K562 (cell line): ENCODE data around the gene RHBDF2. TPM values are rescaled to one million over a fixed set of nuclear protein-coding genes. Genes with fewer than 3 reads are reported as not detected.

Source experiments
- DPF2 ChIP-seq: fragments of 450-650 bp; IDR thresholded peaks from 2 replicates; pipeline ENCODE4 v1.6.1; 2016
- E2F8 ChIP-seq: fragments of 450-650 bp; IDR thresholded peaks from 2 replicates; pipeline ENCODE4 v1.7.1; 2018; ENCODE audit warnings: mild to moderate bottlenecking, low read depth; ENCODE audit not compliant: partially characterized antibody
- FOXJ2 ChIP-seq: fragments of 200-800 bp; sonication (Bioruptor generic); IDR thresholded peaks from 2 replicates; pipeline ENCODE4 v1.6.1; 2016; ENCODE audit warnings: missing genetic modification characterization, missing compliant biosample characterization
- GABPB1 ChIP-seq: sonication (generic); formaldehyde crosslinking; IDR thresholded peaks from 2 replicates; pipeline ENCODE4 v1.8.0; 2022; ENCODE audit warnings: mild to moderate bottlenecking, missing genetic modification reagents
- HMGN3 ChIP-seq: IDR thresholded peaks from 2 replicates; pipeline ENCODE4 v1.6.1; 2011; ENCODE audit warnings: borderline replicate concordance, low read depth, mild to moderate bottlenecking, mixed read lengths, low read length; ENCODE audit not compliant: insufficient read length; ENCODE audit errors: extremely low read depth
- KAT7 ChIP-seq: sonication (generic); formaldehyde crosslinking; IDR thresholded peaks from 2 replicates; pipeline ENCODE4 v1.8.0; 2022; ENCODE audit warnings: missing genetic modification reagents, mild to moderate bottlenecking, borderline replicate concordance
- LARP7 ChIP-seq: fragments of 450-650 bp; IDR thresholded peaks from 2 replicates; pipeline ENCODE4 v1.6.1; 2016
- MBD2 ChIP-seq: sonication (generic); IDR thresholded peaks from 2 replicates; pipeline ENCODE4 v1.6.1; 2016; ENCODE audit warnings: low read depth, borderline replicate concordance
- OTX1 ChIP-seq: fragments of 450-650 bp; formaldehyde crosslinking; IDR thresholded peaks from 2 replicates; pipeline ENCODE4 v1.4.0; 2022; ENCODE audit warnings: mild to moderate bottlenecking
- RFX5 ChIP-seq: IDR thresholded peaks from 2 replicates; pipeline ENCODE4 v1.6.1; 2011; ENCODE audit warnings: low read depth, mild to moderate bottlenecking, improper control_type of control experiment, low read length
- SNIP1 ChIP-seq: fragments of 450-650 bp; IDR thresholded peaks from 2 replicates; pipeline ENCODE4 v1.7.1; 2017; ENCODE audit warnings: low read depth, mild to moderate bottlenecking
- ZBTB17 ChIP-seq: fragments of 450-650 bp; formaldehyde crosslinking; IDR thresholded peaks from 2 replicates; pipeline ENCODE4 v1.4.0; 2020; ENCODE audit warnings: mild to moderate bottlenecking
- ZFX ChIP-seq: sonication (generic); formaldehyde crosslinking; IDR thresholded peaks from 2 replicates; pipeline ENCODE4 v1.8.0; 2022; ENCODE audit warnings: mild to moderate bottlenecking, missing genetic modification reagents, moderate library complexity
- ZKSCAN8 ChIP-seq: fragments of 200-800 bp; sonication (Bioruptor generic); IDR thresholded peaks from 2 replicates; pipeline ENCODE4 v1.6.1; 2016; ENCODE audit warnings: missing genetic modification characterization, missing compliant biosample characterization
- ZNF217 ChIP-seq: sonication (generic); formaldehyde crosslinking; IDR thresholded peaks from 2 replicates; pipeline ENCODE4 v1.8.0; 2022; ENCODE audit warnings: mild to moderate bottlenecking, missing genetic modification reagents
- ZNF263 ChIP-seq: sonication (generic); formaldehyde crosslinking; IDR thresholded peaks from 2 replicates; pipeline ENCODE4 v1.8.0; 2022; ENCODE audit warnings: mild to moderate bottlenecking, missing genetic modification reagents, borderline replicate concordance
- ZNF780A ChIP-seq: fragments of 250-450 bp; sonication (Bioruptor Pico); IDR thresholded peaks from 2 replicates; pipeline ENCODE4 v1.5.0; 2021; ENCODE audit warnings: mild to moderate bottlenecking
- ZSCAN29 ChIP-seq: fragments of 450-650 bp; IDR thresholded peaks from 2 replicates; pipeline ENCODE4 v1.6.1; 2017
- polyA plus RNA-seq, 8 experiments: library from polyadenylated mRNA; depleted of rRNA in 4 of 8; stranded (reverse) in 5 of 8; unstranded in 3 of 8; fragments of >200 nt; fragmentation: Nextera tagmentation in 2 of 8; fragmentation: Illumina TruSeq in 1 of 8; extraction: Ambion mirVana in 2 of 8; extraction: Trizol in 1 of 8; gene quantifications; 2 replicates each; pipeline versions ENCODE4 v1.2.1 to v1.2.3, GENCODE V29; 2011 to 2014; ENCODE audit warnings: inconsistent platforms in 1 of 8, missing spikeins in 1 of 8
- total RNA-seq, 7 experiments: library from RNA; depleted of rRNA in 6 of 7; stranded (reverse); fragments of >200 nt in 6 of 7; fragmentation: Illumina TruSeq in 2 of 7; extraction: Trizol in 2 of 7; gene quantifications; 2 replicates each; pipeline versions ENCODE4 v1.2.1 to v1.2.3, GENCODE V29; 2011 to 2021; ENCODE audit warnings: low replicate concordance in 1 of 7
- TF ChIP-seq, protein P1 (sequence below): fragments of 450-650 bp; IDR thresholded peaks from 2 replicates; pipeline ENCODE4 v1.6.1; 2016; ENCODE audit warnings: low read depth

The RHBDF2 gene
- total and polyA plus RNA-seq, 9 of the 15 experiments (the other 6 are each of a cell fraction or from before 2014, with no cell fraction given), result 0.04 to 2.8 (median 1.1) TPM

GRCh38 chr17:76540381-76541300, 39.4 kb upstream of the RHBDF2 start (continued):
- TF ChIP-seq, protein P1, sequence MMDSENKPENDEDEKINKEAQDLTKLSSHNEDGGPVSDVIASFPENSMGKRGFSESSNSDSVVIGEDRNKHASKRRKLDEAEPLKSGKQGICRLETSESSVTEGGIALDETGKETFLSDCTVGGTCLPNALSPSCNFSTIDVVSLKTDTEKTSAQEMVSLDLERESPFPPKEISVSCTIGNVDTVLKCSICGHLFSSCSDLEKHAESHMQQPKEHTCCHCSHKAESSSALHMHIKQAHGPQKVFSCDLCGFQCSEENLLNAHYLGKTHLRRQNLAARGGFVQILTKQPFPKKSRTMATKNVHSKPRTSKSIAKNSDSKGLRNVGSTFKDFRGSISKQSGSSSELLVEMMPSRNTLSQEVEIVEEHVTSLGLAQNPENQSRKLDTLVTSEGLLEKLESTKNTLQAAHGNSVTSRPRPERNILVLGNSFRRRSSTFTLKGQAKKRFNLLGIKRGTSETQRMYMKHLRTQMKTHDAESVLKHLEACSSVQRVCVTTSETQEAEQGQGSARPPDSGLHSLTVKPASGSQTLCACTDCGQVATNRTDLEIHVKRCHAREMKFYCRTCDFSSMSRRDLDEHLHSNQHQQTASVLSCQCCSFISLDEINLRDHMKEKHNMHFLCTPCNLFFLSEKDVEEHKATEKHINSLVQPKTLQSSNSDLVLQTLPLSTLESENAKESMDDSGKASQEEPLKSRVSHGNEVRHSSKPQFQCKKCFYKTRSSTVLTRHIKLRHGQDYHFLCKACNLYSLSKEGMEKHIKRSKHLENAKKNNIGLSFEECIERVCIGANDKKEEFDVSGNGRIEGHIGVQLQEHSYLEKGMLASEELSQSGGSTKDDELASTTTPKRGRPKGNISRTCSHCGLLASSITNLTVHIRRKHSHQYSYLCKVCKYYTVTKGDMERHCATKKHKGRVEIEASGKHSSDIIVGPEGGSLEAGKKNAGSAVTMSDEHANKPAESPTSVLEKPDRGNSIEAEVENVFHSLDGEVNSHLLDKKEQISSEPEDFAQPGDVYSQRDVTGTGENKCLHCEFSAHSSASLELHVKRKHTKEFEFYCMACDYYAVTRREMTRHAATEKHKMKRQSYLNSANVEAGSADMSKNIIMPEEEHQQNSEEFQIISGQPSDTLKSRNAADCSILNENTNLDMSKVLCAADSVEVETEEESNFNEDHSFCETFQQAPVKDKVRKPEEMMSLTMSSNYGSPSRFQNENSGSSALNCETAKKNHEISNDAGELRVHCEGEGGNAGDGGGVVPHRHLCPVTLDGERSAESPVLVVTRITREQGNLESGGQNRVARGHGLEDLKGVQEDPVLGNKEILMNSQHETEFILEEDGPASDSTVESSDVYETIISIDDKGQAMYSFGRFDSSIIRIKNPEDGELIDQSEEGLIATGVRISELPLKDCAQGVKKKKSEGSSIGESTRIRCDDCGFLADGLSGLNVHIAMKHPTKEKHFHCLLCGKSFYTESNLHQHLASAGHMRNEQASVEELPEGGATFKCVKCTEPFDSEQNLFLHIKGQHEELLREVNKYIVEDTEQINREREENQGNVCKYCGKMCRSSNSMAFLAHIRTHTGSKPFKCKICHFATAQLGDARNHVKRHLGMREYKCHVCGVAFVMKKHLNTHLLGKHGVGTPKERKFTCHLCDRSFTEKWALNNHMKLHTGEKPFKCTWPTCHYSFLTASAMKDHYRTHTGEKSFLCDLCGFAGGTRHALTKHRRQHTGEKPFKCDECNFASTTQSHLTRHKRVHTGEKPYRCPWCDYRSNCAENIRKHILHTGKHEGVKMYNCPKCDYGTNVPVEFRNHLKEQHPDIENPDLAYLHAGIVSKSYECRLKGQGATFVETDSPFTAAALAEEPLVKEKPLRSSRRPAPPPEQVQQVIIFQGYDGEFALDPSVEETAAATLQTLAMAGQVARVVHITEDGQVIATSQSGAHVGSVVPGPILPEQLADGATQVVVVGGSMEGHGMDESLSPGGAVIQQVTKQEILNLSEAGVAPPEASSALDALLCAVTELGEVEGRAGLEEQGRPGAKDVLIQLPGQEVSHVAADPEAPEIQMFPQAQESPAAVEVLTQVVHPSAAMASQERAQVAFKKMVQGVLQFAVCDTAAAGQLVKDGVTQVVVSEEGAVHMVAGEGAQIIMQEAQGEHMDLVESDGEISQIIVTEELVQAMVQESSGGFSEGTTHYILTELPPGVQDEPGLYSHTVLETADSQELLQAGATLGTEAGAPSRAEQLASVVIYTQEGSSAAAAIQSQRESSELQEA, result no peak
- TF ChIP-seq ZFX (CRISPR knock-in tag) (peak; percentile 6; the same call in 1 of the 2 replicates), ZNF217 (no peak), ZNF263 (CRISPR knock-in tag) (peak; percentile 71; the same call in 1 of the 2 replicates), OTX1 (CRISPR knock-in tag) (no peak), ZBTB17 (CRISPR knock-in tag) (no peak), ZKSCAN8 (no peak), MBD2 (peak; percentile 48; the same call in 1 of the 2 replicates), KAT7 (CRISPR knock-in tag) (no peak), ZSCAN29 (no peak), ZNF780A (CRISPR knock-in tag) (no peak), E2F8 (no peak), DPF2 (no peak; the same call in none of the 2 replicates), FOXJ2 (tag) (no peak), RFX5 (no peak), GABPB1 (CRISPR knock-in tag) (peak; percentile 68), HMGN3 (peak; percentile 61), LARP7 (no peak), SNIP1 (no peak)
